Measurements from ENCODE around the gene NOS1AP.

NOS1AP gene

DNA sequence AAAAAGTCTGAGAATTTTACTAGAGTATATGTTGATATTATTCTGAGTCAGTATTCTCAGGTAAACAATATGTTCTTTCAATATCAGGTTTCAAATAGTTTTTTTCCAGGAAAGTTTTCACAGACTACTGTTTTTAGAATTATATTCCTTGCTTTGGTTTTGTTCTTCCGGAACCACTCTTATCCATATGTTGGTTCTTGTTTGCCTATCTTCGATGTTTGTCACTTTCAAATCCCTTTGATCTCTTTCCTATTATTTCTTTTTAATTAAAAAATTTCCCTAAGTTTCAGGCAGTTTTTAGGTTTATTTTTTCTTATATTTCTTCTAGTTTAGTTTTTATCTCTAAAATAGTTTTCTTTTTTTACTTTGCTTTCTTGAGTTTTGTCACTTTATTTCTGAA, 20.9 kb downstream of the NOS1AP start:
- no peak for DNase-seq

DNA sequence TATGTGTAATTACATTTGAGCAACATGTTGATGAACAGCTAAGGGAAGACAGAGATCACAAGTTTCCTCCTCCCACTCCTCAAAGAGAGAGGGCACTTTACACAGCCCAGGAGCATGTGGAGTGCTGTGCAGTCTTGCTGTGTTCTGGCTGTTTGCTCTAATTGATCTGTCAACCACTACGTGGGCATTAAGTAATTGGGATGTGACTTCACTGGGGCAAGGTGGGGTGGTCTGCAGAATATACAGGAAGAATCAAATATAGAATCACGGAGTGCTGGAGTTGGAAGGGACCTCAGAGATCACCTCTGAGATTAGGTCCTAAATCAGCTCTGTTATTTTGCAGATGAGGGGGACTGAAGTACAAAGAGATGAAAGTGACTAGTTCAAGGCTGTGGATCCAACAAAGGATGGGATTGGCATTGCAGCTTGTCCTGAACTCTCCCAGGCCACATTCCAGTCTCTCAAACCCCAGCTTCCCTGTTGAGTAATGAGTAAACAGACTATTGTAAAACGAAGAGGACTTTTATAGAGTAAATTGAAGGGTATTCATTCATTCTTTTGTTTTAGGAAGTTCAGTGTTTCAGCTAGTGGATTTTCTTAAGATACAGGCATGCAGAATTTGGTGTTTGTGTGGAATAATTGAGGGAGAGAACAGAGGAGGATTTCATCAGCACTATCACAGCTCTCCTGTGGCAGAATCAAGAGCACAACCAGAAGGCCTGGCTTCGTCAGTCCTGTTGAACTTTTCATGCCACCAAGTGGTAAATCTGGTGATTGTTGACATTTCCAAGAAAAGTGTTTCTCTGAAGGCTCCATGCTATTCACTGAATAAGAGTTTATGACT, 22.4 kb downstream of the NOS1AP start:
- no peak for DNase-seq

DNA sequence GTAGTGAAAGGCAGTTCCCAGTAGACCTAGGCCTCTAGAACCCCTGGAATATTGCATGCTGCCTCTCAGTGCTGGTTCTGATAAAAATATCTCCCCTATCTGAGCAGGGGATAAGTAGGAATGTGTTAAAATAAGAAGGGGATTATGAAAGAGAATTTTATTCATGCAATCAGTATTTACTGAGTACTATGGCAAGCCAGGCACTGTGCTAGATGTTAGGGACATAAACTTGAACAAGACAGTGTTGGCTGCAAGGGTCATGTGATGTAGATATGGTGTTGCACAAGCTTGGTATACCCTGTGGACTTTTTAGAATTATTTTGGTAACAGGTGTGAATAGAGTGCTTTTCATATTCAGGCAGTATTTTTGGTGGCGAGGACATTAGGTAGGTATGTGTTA, 23.6 kb downstream of the NOS1AP start:
- DNase-seq, result no peak

DNA sequence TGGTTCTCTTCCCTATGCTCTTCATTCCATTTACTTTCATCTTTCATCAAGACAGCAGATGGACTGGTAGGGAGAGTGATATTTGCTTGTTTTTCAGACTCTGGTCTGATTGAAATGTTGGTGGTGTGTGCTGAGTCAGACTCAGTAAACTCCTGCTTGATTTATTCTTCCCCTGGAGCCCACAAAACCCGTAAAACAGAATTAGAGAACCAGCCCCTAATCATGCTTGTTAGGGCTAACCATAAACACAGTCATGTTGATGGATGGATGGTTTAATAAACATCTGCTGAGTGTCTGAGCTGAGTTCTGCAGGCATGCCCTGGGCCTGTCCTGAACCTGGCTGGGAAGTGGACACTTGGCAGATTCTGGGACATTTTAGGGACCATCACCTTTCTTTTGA, 24.8 kb downstream of the NOS1AP start:
- DNase-seq, result no peak

DNA sequence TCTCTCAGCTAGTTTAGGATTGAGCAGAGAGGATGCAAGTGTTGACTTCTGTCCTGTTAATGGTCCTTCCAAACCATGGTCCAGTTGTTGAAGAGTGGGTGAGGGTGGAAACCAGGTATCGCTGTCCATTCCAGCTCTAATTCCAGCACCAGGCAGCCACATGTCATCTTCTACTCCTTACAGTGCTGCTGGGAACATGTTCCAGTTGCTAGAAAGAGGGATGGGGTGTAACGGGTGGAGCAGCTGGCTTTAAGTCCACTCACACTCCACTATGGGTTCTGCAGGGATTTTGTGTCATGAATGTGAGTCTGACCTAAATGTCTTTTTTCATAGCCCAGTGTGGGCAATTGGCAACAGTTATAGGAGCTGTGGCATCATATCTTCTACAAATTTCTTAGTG, 25.2 kb downstream of the NOS1AP start:
- DNase-seq, result no peak

DNA sequence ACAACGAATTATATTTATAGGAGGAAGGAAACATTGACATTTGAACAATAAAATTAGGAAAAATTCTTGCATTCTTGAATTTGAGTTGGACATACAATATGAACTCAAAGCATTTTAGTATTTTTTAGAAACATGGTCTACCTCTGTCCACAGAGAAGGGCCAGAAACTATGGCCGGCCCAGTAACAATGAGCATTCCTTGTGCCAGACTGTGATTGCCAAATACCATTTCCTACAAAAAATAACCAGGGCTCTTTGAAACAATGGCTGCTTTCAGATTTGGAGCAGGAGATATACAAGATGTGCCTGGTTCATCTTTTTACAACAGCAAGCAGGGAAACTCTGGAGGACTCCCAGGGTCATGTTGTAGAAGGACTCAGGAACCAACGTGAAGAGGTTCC, 38.4 kb downstream of the NOS1AP start:
- no peak for DNase-seq

DNA sequence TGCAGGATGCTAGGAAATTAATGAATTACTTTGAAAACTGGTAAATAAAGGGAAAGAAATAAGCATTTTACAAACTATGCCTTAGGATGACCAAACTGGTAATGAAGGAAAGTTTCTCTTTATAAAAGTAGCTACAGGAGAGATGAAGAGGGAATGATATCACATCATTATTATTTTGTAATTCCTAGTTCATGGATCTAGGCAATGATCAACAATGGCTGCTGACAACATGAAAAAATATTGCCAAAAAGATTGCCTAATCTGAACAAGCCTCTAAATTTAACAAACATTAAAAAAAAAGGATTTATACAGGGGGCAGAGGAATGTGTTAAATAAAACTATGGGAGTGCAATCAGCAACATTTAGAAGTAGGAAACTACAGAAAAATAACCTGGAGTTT, 38.9 kb downstream of the NOS1AP start:
- no peak for DNase-seq

DNA sequence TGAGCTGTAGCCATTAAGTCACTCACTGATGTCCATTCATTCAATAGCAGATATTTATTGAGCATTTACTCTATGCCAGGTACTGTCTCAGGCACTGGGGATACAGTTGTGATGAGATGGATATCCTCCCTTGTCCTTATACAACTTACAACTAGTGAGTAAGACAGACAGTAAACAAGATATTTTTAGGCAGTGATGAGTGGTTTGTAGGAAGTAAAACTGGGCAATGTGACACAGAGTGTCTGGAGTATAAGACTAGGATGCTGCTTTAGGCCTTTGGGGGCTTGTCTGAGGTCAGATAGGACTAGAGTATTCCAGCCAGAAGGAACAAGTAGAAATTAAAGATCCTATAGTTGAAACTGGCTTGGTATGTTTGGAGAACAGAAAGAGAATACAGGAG, 41.4 kb downstream of the NOS1AP start:
- no peak for DNase-seq

DNA sequence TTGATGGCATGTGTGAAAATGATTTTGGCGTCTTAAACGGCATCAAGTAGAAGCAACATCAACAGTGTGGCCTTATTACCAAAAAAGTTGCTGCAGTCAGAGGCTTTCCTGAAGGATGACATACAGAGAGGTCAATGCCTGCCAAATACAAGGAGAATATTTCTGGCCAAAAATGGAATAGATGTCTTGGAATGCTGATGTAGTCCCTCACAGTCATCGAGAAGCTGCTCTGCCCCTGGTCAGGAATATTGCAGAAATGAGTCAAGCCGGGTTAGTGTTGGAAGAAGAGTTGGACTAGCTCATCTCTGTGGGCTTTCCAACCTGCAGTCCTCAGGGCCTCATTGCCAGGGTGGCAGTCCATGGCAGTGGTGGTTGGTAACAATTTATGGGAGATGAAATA, 42.1 kb downstream of the NOS1AP start:
- no peak for DNase-seq

DNA sequence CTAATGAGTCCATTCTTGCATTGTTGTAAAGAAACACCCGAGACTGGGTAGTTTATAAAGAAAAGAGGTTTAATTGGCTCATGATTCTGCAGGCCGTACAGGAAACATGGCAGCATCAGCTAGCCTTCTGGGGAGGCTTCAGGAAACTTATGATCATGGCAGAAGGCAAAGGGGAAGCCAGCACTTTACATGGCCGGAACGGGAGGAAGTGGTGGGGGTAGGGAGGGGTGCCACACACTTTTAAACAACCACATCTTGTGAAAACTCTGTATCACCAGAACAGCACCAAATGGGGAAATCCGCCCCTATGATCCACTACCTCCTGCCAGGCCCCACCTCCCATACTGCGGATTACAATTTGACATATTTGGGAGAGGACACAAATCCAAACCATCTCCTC, 43.9 kb downstream of the NOS1AP start:
- no peak for DNase-seq

DNA sequence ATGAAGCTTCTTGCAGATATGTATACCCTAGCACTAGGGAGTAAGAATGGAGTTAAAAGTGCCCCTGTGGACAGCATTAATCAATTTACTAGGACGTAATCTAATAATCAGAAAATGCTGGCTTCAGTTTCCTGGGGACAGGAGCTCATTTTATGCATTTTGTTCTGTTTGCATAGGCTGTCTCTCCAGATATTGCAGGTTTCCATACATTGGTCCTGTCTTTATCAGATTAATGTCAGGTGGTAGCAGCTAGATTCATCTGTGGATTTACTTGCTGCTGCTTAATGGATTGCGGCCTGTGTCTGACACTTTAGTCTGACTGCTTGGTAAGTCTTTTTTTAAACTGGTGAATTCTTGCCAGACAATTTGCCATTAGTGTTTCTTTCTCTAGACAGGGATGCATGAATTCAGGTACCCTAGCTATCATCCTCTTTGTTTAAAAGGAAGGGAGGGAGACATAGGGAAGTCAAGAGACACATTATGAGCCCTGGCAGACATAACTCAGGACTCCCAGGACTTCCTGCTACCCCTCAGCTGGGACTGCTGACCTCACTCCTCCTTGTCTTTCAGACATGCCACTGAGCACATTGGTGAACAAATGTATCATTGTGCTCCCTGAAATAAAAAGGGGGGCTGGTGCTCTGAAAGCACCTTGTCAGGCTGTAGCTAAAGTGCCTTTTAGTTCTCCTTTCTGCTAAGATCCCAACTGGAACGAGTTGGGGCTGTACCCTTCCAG, 47.7 kb downstream of the NOS1AP start:
- no peak for DNase-seq

DNA sequence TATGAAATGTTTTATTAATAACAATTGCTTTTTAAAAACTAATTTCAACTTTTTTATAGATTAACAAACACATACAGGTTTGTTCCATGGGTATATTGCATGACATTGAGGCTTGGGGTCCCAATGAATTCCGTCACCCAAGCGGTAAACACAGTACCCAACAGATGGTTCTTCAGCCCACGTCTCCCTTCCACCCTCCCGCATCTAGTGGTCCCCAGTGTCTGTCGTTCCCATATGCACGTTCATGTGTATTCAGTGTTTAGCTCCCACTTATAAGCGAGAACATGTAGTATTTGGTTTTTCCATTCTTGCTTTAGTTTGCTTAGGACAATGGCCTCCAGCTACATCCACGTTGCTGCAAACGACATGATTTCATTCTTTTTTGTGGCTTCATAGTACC, 48.6 kb downstream of the NOS1AP start:
- no peak for DNase-seq

DNA sequence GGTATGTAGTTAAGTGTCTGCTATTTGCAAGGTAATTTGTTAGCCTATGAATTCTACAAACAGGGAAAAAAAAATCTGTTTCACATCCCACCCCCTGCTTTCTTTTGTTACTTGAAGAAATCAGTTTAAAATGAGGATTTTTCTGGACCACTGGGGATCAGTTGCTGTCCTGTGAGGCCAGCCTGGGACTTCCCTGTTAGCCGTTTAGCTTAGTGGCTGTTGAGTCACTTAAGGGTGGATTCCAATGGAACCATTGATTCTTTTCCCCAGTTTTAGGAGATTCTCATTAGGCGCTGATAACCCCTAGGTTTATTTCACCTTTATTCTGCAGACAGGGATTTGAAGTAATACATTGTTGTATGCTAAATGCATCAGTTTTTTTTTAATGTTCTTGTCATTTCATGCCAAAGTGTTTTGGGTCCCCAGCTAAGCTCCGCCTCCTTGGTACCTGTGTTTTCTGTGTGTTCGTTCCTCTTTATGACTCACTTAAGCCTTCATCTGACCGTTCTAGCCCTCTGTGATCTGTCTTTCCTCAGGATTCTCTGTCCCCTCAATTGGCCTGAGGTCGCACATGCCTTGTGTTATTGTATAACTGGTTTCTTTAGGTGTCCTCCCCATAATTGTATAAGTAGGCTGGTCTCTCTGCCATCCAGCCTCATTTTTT, 59.3 kb downstream of the NOS1AP start:
- DNase-seq, result no peak

DNA sequence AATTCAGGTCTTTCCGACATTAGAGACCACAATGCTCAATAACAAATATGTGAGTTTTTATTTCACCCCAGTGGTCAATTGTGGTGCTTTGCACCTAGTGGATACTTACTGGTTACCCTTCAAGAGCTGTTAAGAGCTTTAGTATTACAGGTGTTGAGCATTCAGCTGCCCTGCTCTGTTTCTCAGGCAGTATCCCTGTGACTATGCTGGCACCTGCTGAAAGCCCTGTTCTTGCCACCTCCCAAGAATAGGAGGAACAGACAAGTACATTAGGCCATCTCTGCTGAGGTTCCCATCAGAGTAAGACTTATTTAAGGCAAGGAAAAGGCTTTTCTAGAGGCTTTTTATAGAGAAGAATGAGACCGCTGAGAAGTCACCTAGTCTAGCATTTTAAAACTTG, 60.8 kb downstream of the NOS1AP start:
- no peak for DNase-seq

DNA sequence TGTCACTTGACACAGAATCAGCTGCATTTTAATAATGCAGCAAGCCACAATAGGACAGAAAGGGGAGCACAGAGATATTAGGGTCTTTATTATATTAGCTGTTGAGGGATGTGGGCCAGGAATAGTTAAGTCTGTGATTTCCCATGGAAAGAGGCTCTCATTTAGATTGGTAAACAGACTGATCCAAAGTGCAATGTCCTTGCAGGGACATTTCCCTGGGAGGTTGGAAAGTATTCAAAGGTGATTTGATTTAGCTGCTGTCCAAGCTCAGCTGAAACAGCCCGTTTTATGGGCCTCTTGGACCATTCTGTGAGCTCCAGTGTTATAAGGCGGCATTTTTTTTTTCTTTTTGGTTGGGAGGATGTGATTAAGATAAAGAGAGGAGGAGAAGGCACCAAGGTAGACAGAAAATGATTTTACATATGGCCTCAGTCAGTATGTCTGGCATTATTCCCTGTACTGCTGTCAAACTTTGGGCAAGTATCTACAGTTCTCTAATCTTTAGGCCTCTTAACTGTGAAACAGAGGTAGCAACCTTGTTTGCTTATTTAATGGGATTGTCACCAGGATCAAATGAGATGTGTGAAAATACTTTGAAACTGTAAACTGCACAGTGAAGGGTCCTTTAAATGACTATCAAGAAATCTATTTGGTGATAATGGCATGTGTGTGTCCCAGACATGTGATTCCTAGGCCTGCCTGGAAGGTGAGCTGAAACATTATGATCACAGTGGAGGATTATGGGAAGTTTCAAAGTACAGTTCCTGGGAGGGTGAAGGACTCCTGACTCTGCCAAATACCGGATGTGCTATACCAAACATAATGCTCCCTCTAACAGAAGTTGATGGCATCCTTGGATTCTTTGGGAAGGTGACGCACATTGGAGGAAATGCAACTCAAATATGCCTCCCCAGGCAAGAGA, 62.2 kb downstream of the NOS1AP start:
- DNase-seq, result no peak

DNA sequence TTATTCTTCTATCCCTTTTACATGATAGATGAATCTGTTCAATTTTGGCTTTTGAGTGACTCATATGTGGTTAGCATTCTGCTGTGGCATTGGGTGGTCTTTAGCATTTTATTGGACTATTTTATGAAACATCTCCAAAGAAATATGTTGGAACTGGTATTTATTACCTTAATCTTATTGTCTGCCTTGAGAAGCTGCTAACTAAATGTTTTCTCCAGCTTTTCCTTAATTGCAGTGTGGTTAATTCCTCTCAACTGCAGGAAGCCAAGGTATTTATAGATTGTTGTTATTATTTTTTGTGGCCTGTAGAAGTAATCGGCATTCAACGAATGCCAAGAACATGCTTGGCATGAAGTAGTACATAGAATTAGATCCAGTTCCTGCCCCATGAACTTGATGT, 64.1 kb downstream of the NOS1AP start:
- DNase-seq, result no peak

DNA sequence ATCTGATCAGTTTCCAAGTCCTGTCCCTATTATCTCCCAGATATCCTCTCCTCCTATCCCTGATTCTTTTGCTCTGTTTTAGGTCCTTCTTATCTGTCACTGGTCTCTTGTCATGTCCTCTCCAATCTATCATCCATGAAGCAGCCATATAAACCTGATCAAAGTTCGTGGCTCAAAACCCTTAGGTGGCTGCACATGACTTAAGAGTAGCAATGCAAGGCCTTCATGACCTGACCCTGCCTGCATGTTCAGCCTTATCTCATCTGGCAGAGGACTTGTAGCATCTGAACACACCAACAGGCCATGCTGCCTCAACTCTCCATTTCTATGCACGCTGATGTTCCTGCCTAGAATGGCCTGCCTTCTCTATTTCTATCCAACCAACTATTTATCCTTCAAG, 65.2 kb downstream of the NOS1AP start:
- DNase-seq, result no peak

DNA sequence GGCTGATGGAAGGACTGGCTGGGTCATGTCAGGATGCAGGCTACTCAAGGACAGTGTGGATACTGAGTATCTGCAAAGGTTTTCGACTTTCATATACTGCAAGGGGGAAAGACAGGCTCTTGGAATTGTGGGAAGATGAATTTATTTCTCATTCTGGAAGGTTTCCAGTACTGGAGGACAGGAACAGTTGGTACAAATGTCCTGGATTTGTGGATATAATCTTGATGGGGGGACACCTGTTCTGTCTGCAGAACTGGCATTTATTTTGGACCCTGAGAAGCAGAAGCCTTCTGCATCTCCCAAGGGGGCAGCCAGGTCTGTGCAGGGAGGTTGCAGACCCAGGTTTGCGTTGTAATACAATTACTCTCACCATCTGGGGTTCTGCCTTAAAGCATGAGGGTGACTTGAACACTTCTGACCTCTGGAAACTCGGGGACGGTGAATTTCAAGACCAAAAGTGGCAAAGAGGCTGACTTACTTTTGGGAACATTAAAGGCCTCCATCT, 65.8 kb downstream of the NOS1AP start:
- no peak for DNase-seq

DNA sequence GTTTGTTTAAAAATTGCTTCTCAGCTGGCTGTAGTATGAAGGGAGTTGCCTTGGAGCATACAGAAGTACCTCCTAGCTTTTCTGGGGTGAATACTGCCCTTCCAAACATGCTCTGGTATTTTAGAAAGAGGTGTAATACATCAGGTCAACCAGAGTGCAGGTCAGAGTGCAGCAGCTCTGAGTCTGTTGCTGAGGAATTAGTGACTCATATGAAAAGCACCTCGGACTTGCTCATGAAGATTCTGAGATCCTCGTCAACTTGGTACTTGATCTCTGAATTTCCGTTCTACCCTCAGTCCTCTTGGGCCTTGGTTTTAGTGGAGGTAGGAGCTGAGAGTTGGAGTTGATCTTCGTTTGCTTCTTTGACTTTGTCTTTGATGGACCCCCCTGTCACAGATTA, 67.3 kb downstream of the NOS1AP start:
- no peak for DNase-seq

DNA sequence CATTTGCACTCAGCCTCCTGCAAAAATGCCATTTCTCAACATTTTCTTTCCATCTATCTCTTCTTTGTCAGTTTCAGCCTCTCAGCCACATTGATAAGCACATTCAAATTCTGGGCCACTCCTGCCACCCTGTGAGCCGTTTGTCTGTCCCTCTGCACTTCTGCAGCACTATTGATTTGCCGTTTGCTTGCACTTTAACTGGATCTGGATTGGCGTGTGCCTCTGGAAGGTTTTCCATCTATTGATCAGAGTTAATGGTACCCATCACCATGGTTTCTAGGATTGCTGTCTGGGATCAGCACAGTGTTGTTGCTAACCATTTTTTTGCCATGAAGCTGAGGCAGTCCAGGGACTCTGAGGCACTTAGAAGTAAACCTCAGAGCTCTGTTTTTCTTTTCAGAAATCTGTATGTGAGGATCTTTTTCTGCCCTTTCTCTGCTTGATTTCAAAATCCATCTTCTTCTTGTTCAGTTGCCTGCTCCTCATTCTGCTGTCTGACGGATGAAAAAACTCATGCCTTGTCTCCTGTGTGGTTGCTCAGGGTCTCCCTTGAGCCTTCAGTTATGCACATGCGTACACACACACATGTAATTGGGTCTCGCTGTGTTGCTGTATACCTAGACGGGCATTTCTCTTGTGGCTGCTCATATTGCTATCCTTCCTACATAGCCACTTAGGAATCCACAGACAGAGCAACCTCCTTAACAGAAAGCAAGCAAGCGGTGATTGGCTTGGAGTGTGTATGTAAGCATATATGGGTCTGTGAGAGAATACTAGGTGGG, 67.9 kb downstream of the NOS1AP start:
- no peak for DNase-seq

DNA sequence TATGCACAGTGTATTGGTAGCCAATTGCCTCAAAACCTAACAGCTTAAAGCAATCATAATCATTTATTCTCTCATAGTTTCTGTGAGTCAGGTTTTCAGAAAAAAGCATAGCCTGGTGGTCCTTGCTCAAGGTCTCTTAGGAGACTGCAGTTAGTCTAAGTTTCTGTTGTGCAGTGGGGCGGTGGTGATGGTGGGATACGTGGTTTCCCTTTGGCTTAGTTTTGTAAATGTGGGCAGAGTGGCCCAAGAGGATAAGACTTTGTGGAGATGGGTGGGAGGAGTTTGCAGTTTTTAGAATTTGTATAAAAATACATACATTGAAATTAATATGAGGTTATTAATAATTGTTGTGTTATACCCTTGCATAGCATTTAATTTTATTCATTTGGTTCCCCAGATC, 68.6 kb downstream of the NOS1AP start:
- DNase-seq, result no peak
